B cell (primary cell): ENCODE measurements around the gene CHD2. TPM values are rescaled to one million over a fixed set of nuclear protein-coding genes. Genes with fewer than 3 reads are reported as not detected.

Source experiments
- ATAC-seq: fragments of 200-7000 bp; cut with Tn5 transposase; one replicate; pipeline ENCODE4 v1.10.0; 2021; ENCODE audit warnings: low read depth, mild to moderate bottlenecking, moderate number of reproducible peaks, moderate library complexity
- CTCF ChIA-PET: fragments of 350-600 bp; sonication (Branson Sonifier 250); formaldehyde crosslinking; loops from one replicate; lab custom pipeline; 2021; ENCODE audit warnings: antibody characterized with exemption, inconsistent platforms; lab: Charles Lee
- POLR2A ChIA-PET: fragments of 350-600 bp; sonication (Branson Sonifier 250); formaldehyde crosslinking; loops from one replicate; lab custom pipeline; 2021; ENCODE audit warnings: antibody characterized with exemption; lab: Charles Lee
- DNase-seq: peaks from one replicate; pipeline ENCODE4 v3.0.0; 2013
- H2AFZ ChIP-seq: 2 replicates; pipeline ENCODE4 v1.6.1; 2012; ENCODE audit warnings: mild to moderate bottlenecking, low read depth, low read length; ENCODE audit not compliant: insufficient read depth, poor library complexity, severe bottlenecking
- H3K27ac ChIP-seq, 2 donors: 1 replicate in 1 of 2; 2 replicates in 1 of 2; pipeline ENCODE4 v1.5.1; 2012 to 2013; ENCODE audit warnings: low read length in 2 of 2, mild to moderate bottlenecking in 2 of 2, moderate library complexity in 1 of 2
- H3K27me3 ChIP-seq, 4 experiments: fragments of 200-600 bp in 1 of 4; sonication (generic) in 1 of 4; replicated peaks in 1 of 4; 1 replicate in 2 of 4; 2 replicates in 2 of 4; pipeline versions ENCODE4 v1.6.1 to v1.7.0; 2013 to 2016; ENCODE audit warnings: low read length in 3 of 4, mild to moderate bottlenecking in 2 of 4, mixed read lengths in 1 of 4, moderate library complexity in 1 of 4; ENCODE audit not compliant: insufficient read depth in 4 of 4, control insufficient read depth in 3 of 4; ENCODE audit errors: control extremely low read depth in 1 of 4
- H3K36me3 ChIP-seq, 2 experiments: replicated peaks in 1 of 2; 1 replicate in 1 of 2; 2 replicates in 1 of 2; pipeline versions ENCODE4 v1.6.1 to v1.7.1; 2013; ENCODE audit warnings: low read length in 1 of 2; ENCODE audit not compliant: insufficient read depth in 2 of 2, control insufficient read depth in 1 of 2; ENCODE audit errors: control extremely low read depth in 1 of 2, extremely low read depth in 1 of 2
- H3K4me1 ChIP-seq, 2 donors: fragments of 200-600 bp in 1 of 2; sonication (generic) in 1 of 2; 1 replicate in 1 of 2; 2 replicates in 1 of 2; pipeline versions ENCODE4 v1.5.1 to v1.6.1; 2013 to 2017; ENCODE audit warnings: low read length in 2 of 2; ENCODE audit not compliant: control insufficient read depth in 2 of 2, insufficient read depth in 2 of 2
- H3K4me2 ChIP-seq: replicated peaks from 2 replicates; pipeline ENCODE3; 2012; ENCODE audit warnings: mild to moderate bottlenecking, low read depth, low read length; ENCODE audit not compliant: poor library complexity, severe bottlenecking
- H3K4me3 ChIP-seq, 5 experiments: fragments of 200-600 bp in 1 of 5; sonication (generic) in 1 of 5; 1 replicate in 3 of 5; 2 replicates in 2 of 5; pipeline versions ENCODE4 v1.5.1 to v1.7.0; 2011 to 2016; ENCODE audit warnings: low read length in 4 of 5, mild to moderate bottlenecking in 4 of 5, low read depth in 2 of 5, control low read depth in 1 of 5, moderate library complexity in 1 of 5; ENCODE audit not compliant: insufficient read depth in 1 of 5; ENCODE audit errors: control extremely low read depth in 1 of 5, extremely low read depth in 1 of 5
- H3K79me2 ChIP-seq: fragments of 200-600 bp; sonication (generic); one replicate; pipeline ENCODE4 v1.6.0; 2016; ENCODE audit warnings: low read length; ENCODE audit not compliant: control insufficient read depth, insufficient read depth
- H3K9ac ChIP-seq: fragments of 200-600 bp; sonication (generic); 2 replicates; pipeline ENCODE4 v1.6.1; 2017; ENCODE audit warnings: mild to moderate bottlenecking, low read length, moderate library complexity
- H3K9me3 ChIP-seq, 3 donors: one replicate each; pipeline versions ENCODE4 v1.6.1 to v1.7.1; 2013; ENCODE audit warnings: low read length in 2 of 3; ENCODE audit not compliant: control insufficient read depth in 2 of 3, insufficient read depth in 1 of 3; ENCODE audit errors: control extremely low read depth in 1 of 3
- H4K20me1 ChIP-seq: 2 replicates; pipeline ENCODE4 v1.6.0; 2012; ENCODE audit warnings: mild to moderate bottlenecking, low read length; ENCODE audit not compliant: insufficient read depth, control insufficient read depth, poor library complexity, severe bottlenecking
- H3K27ac Mint-ChIP-seq: one replicate; pipeline ENCODE4 v1.8.0; 2021; ENCODE audit warnings: mixed read lengths
- H3K27me3 Mint-ChIP-seq: one replicate; pipeline ENCODE4 v1.8.0; 2021; ENCODE audit warnings: mixed read lengths
- H3K4me1 Mint-ChIP-seq: one replicate; pipeline ENCODE4 v1.8.0; 2021; ENCODE audit warnings: mixed read lengths
- H3K4me3 Mint-ChIP-seq: one replicate; pipeline ENCODE4 v1.8.0; 2021; ENCODE audit warnings: mixed read lengths
- H3K9me3 Mint-ChIP-seq: one replicate; pipeline ENCODE4 v1.8.0; 2022; ENCODE audit warnings: mixed read lengths; ENCODE audit not compliant: insufficient read depth
- EZH2 ChIP-seq: IDR thresholded peaks from 2 replicates; pipeline ENCODE4 v1.6.1; 2012; ENCODE audit warnings: borderline replicate concordance, low read depth, mild to moderate bottlenecking, moderate library complexity, low read length; ENCODE audit not compliant: insufficient read depth, poor library complexity, severe bottlenecking
- WGBS: methylation state at CpG from one replicate; pipeline ENCODE4 v1.1.5; 2013; ENCODE audit warnings: missing lambda C conversion rate; ENCODE audit not compliant: insufficient coverage; 5-methylcytosine and 5-hydroxymethylcytosine counted together
- intact Hi-C: fragments of 100-400 bp; cut with micrococcal nuclease; formaldehyde crosslinking; loops from one replicate; pipeline ENCODE4 v1.10.0; 2022
- polyA plus RNA-seq: library from polyadenylated mRNA; depleted of rRNA; stranded (reverse); fragments of >200 nt; gene quantifications from 2 replicates; pipeline ENCODE4 v1.2.3, GENCODE V29; 2012
- total RNA-seq, 2 donors: library from RNA; stranded (reverse); fragments of 120-200 nt in 1 of 2; gene quantifications; 1 replicate in 1 of 2; 2 replicates in 1 of 2; pipeline versions ENCODE4 v1.2.3 to v1.2.4, GENCODE V29; 2013 to 2022
- TF ChIP-seq, protein P1 (sequence below): fragments of 200-600 bp; IDR thresholded peaks from one replicate; pipeline ENCODE4 v1.8.0; 2022; ENCODE audit warnings: antibody characterized with exemption, mild to moderate bottlenecking

The CHD2 gene
- total and polyA plus RNA-seq, 2 donors (not counting 1 experiment from before 2014, with no cell fraction given), result 86.9 to 353 TPM

DNA sequence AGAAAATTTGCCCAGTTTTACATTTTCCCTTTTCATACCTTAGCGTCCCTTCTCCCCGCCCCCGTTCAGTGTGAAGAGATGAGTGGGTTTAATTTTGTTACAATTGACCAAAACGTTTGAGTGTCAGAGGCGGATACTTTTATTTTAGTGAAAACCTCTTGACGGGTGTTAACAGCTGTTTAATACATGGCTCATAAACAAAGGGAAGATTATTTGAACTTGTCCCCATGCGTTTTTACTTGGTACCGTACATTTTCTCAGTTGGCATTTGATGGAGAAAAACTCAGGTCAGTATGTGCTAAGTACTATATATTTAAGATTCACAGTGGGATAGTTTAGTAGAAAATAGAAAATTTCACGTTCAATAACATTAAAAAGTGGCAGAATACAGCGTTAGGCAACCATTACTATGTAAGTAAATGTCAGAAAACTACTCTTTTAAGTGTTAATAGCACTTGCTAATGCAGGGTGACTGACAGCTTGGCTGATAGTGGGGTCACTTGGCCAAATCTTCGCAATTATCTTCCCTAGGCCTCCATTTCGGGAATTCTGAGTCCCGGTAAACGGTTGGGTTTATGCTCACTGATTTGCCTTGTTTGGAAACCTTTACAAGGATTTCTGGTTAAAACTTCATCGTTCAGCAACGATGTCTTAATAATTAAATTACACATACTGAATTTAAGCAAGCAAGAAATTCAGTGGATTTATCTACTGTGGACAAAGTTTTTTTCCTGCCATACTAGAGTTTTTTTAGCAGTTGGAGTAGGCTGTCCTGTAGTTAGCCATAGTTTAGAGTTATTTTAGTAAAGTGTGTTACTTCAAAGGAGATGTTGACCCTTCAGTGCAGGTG lies 4.8 kb downstream of the CHD2 start:
- H3K79me2 ChIP-seq, result peaks cover 99% of the 10 kb centered on the region
- H3K27ac Mint-ChIP-seq, result peak overlapping the region; percentile 100
- peaks cover 0 to 11% of the 10 kb centered on the region in 2 experiments for H3K36me3 ChIP-seq
- peak overlapping the region; percentile 95 to 97 for H3K27ac ChIP-seq
- 100% methylated on average over 1 of the region's 16 CpGs for whole genome bisulfite sequencing
- peak overlapping the region; percentile 86 for H3K4me2 ChIP-seq
- H3K27me3 ChIP-seq, result no peaks in the 10 kb centered on the region
- H3K9me3 Mint-ChIP-seq, result no peaks in the 10 kb centered on the region
- H3K4me3 ChIP-seq, result peak overlapping the region; percentile 64 to 92 (median 74)
- H3K27me3 Mint-ChIP-seq, result no peaks in the 10 kb centered on the region
- H3K4me3 Mint-ChIP-seq, result peak overlapping the region; percentile 92
- no peak for ATAC-seq
- H3K4me1 ChIP-seq, result peaks cover 55 to 59% of the 10 kb centered on the region in 2 donors
- H3K9me3 ChIP-seq, result no peaks in the 10 kb centered on the region
- intact Hi-C loops, result loop anchor here (1.0 kb wide), 3 partner anchors 23 to 96 kb away; no protein-coding TSS in a partner anchor
- H2AFZ ChIP-seq, result peak overlapping the region; percentile 8
- H3K4me1 Mint-ChIP-seq, result peaks cover 65% of the 10 kb centered on the region
- POLR2A ChIA-PET, result interaction anchor here (1.4 to 11.6 kb wide), 5 partner anchors 10 to 95 kb away, joined by 5 to 164 read pairs (median 8); no protein-coding TSS in a partner anchor
- peaks cover 12% of the 10 kb centered on the region for H4K20me1 ChIP-seq
- H3K9ac ChIP-seq, result peak overlapping the region; percentile 83
- no peak for DNase-seq
- CTCF ChIA-PET, result interaction anchor here (0.7 to 10.3 kb wide), 4 partner anchors 12 to 108 kb away, joined by 3 to 146 read pairs (median 44); no protein-coding TSS in a partner anchor
- TF ChIP-seq, protein P1, sequence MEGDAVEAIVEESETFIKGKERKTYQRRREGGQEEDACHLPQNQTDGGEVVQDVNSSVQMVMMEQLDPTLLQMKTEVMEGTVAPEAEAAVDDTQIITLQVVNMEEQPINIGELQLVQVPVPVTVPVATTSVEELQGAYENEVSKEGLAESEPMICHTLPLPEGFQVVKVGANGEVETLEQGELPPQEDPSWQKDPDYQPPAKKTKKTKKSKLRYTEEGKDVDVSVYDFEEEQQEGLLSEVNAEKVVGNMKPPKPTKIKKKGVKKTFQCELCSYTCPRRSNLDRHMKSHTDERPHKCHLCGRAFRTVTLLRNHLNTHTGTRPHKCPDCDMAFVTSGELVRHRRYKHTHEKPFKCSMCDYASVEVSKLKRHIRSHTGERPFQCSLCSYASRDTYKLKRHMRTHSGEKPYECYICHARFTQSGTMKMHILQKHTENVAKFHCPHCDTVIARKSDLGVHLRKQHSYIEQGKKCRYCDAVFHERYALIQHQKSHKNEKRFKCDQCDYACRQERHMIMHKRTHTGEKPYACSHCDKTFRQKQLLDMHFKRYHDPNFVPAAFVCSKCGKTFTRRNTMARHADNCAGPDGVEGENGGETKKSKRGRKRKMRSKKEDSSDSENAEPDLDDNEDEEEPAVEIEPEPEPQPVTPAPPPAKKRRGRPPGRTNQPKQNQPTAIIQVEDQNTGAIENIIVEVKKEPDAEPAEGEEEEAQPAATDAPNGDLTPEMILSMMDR, result no peak
- no peak for TF ChIP-seq EZH2
